SK-N-SH (cell line): Measurements from ENCODE around the gene LIMA1. TPM values are rescaled to one million over a fixed set of nuclear protein-coding genes. Genes with fewer than 3 reads are reported as not detected.

Experiments used
- CTCF ChIA-PET: fragments of 300-600, 350-600 bp; formaldehyde crosslinking; extraction: SDS; loops from one replicate; lab custom pipeline; 2021; lab: Yijun Ruan, JAX
- POLR2A ChIA-PET: fragments of 350-600 bp; sonication (Branson Sonifier 250); formaldehyde crosslinking; extraction: SDS; loops from one replicate; lab custom pipeline; 2020; ENCODE audit warnings: antibody characterized with exemption, inconsistent platforms; lab: Yijun Ruan, JAX
- DNase-seq: peaks from one replicate; pipeline ENCODE4 v3.0.0; 2012
- H2AFZ ChIP-seq: fragments of 200-600 bp; sonication (generic); 2 replicates; pipeline ENCODE4 v1.8.1; 2016; ENCODE audit warnings: antibody characterized with exemption, mild to moderate bottlenecking, low read depth
- H3F3A ChIP-seq: fragments of 200-600 bp; sonication (generic); replicated peaks from 2 replicates; pipeline ENCODE3; 2016; ENCODE audit warnings: antibody characterized with exemption, mild to moderate bottlenecking; ENCODE audit not compliant: insufficient read depth
- H3K27ac ChIP-seq, 2 experiments: fragments of 200-500 bp in 1 of 2; fragments of 200-600 bp in 1 of 2; sonication (Bioruptor generic) in 1 of 2; sonication (generic), shearing (Covaris generic) in 1 of 2; 2 replicates each; pipeline versions ENCODE4 v1.5.1 to v1.6.1; 2014 to 2016; ENCODE audit warnings: low read depth in 2 of 2, inconsistent platforms in 1 of 2, low read length in 1 of 2, mild to moderate bottlenecking in 1 of 2, mixed read lengths in 1 of 2
- H3K27me3 ChIP-seq: fragments of 200-600 bp; sonication (generic), shearing (Covaris generic); 2 replicates; pipeline ENCODE4 v1.6.1; 2016; ENCODE audit warnings: mixed run types; ENCODE audit not compliant: insufficient read depth
- H3K36me3 ChIP-seq, 2 experiments: fragments of 200-500 bp in 1 of 2; fragments of 200-600 bp in 1 of 2; sonication (Bioruptor generic) in 1 of 2; sonication (generic) in 1 of 2; replicated peaks in 1 of 2; 2 replicates each; pipeline versions ENCODE3 to v1.5.1; 2014 to 2016; ENCODE audit warnings: low read length in 1 of 2, mild to moderate bottlenecking in 1 of 2; ENCODE audit not compliant: insufficient read depth in 2 of 2, control insufficient read depth in 1 of 2
- H3K4me1 ChIP-seq, 2 experiments: fragments of 200-500 bp in 1 of 2; fragments of 200-600 bp in 1 of 2; sonication (Bioruptor generic) in 1 of 2; sonication (generic), shearing (Covaris generic) in 1 of 2; 2 replicates each; pipeline versions ENCODE4 v1.5.1 to v1.6.1; 2014 to 2016; ENCODE audit warnings: low read depth in 1 of 2, low read length in 1 of 2, mixed run types in 1 of 2; ENCODE audit not compliant: insufficient read depth in 2 of 2, control insufficient read depth in 1 of 2
- H3K4me2 ChIP-seq: fragments of 200-600 bp; sonication (generic), shearing (Covaris generic); 2 replicates; pipeline ENCODE4 v1.6.1; 2017; ENCODE audit warnings: mixed run types
- H3K4me3 ChIP-seq, 2 experiments: fragments of 200-500 bp in 1 of 2; fragments of 200-600 bp in 1 of 2; sonication (Bioruptor generic) in 1 of 2; sonication (generic), shearing (Covaris generic) in 1 of 2; 2 replicates each; pipeline versions ENCODE4 v1.5.1 to v1.8.1; 2014 to 2016; ENCODE audit warnings: low read depth in 2 of 2, inconsistent platforms in 1 of 2, low read length in 1 of 2, mild to moderate bottlenecking in 1 of 2, mixed read lengths in 1 of 2, moderate library complexity in 1 of 2
- H3K79me2 ChIP-seq: fragments of 200-600 bp; sonication (generic); 2 replicates; pipeline ENCODE4 v1.8.1; 2017; ENCODE audit warnings: mild to moderate bottlenecking; ENCODE audit not compliant: insufficient read depth
- H3K9ac ChIP-seq: fragments of 200-600 bp; sonication (generic); 2 replicates; pipeline ENCODE4 v1.6.1; 2017; ENCODE audit warnings: mixed run types
- H3K9me2 ChIP-seq: fragments of 200-600 bp; sonication (generic); 2 replicates; pipeline ENCODE4 v1.6.1; 2017; ENCODE audit warnings: mixed run types
- H3K9me3 ChIP-seq: fragments of 200-600 bp; sonication (generic); 2 replicates; pipeline ENCODE4 v1.6.1; 2017; ENCODE audit warnings: mixed run types, mild to moderate bottlenecking, moderate library complexity
- H4K20me1 ChIP-seq: fragments of 200-600 bp; sonication (generic); 2 replicates; pipeline ENCODE4 v1.6.1; 2017; ENCODE audit warnings: mild to moderate bottlenecking, mixed run types; ENCODE audit not compliant: insufficient read depth
- CHD2 ChIP-seq: fragments of 150-350 bp; IDR thresholded peaks from 2 replicates; pipeline ENCODE4 v1.6.1; 2018; ENCODE audit warnings: low read length; ENCODE audit not compliant: partially characterized antibody
- ELF1 ChIP-seq: IDR thresholded peaks from 2 replicates; pipeline ENCODE4 v1.4.0; 2012
- EP300 ChIP-seq, 2 experiments: IDR thresholded peaks; 2 replicates each; pipeline versions ENCODE4 v1.4.0 to v1.6.1; 2012; ENCODE audit warnings: borderline replicate concordance in 1 of 2, low read depth in 1 of 2, low read length in 1 of 2
- EZH2phosphoT487 ChIP-seq: fragments of 200-600 bp; sonication (generic); IDR thresholded peaks from 2 replicates; pipeline ENCODE4 v1.6.1; 2017; ENCODE audit warnings: low read depth, mixed run types, mild to moderate bottlenecking, antibody characterized with exemption, moderate library complexity, borderline replicate concordance
- FOSL2 ChIP-seq: IDR thresholded peaks from 2 replicates; pipeline ENCODE4 v1.4.0; 2012; ENCODE audit warnings: low read depth, mild to moderate bottlenecking, moderate library complexity, borderline replicate concordance
- FOXM1 ChIP-seq: IDR thresholded peaks from 2 replicates; pipeline ENCODE4 v1.4.0; 2012; ENCODE audit warnings: low read depth, mild to moderate bottlenecking
- GABPA ChIP-seq: IDR thresholded peaks from 2 replicates; pipeline ENCODE4 v1.4.0; 2012; ENCODE audit warnings: low read depth, mild to moderate bottlenecking
- JUND ChIP-seq: IDR thresholded peaks from 2 replicates; pipeline ENCODE4 v1.4.0; 2012
- NFIC ChIP-seq: IDR thresholded peaks from 2 replicates; pipeline ENCODE4 v1.4.0; 2012; ENCODE audit warnings: borderline replicate concordance
- NRF1 ChIP-seq: IDR thresholded peaks from 2 replicates; pipeline ENCODE4 v1.6.1; 2012; ENCODE audit warnings: low read depth, mild to moderate bottlenecking, low read length
- POLR2AphosphoS5 ChIP-seq: IDR thresholded peaks from 2 replicates; pipeline ENCODE4 v1.6.1; 2012; ENCODE audit warnings: low read depth, low read length
- RFX5 ChIP-seq: IDR thresholded peaks from 2 replicates; pipeline ENCODE4 v1.6.1; 2012; ENCODE audit warnings: mild to moderate bottlenecking, improper control_type of control experiment, low read length
- SIN3A ChIP-seq: IDR thresholded peaks from 2 replicates; pipeline ENCODE4 v1.6.1; 2012; ENCODE audit warnings: low read depth, mild to moderate bottlenecking, low read length, moderate library complexity, borderline replicate concordance
- TAF1 ChIP-seq: IDR thresholded peaks from 2 replicates; pipeline ENCODE4 v1.6.1; 2012; ENCODE audit warnings: low read depth, mild to moderate bottlenecking, low read length, moderate library complexity, borderline replicate concordance
- TCF12 ChIP-seq: IDR thresholded peaks from 2 replicates; pipeline ENCODE4 v1.4.0; 2012
- YY1 ChIP-seq: IDR thresholded peaks from 2 replicates; pipeline ENCODE4 v1.4.0; 2012; ENCODE audit warnings: low read depth, mild to moderate bottlenecking
- WGBS: methylation state at CpG from one replicate; pipeline ENCODE4 v1.1.6; 2017; ENCODE audit warnings: low lambda C conversion rate; 5-methylcytosine and 5-hydroxymethylcytosine counted together
- polyA plus RNA-seq, 3 experiments: library from polyadenylated mRNA; depleted of rRNA; stranded (reverse); fragments of >200 nt; gene quantifications; 2 replicates each; pipeline ENCODE4 v1.2.3, GENCODE V29; 2012
- TF ChIP-seq, protein P1 (sequence below): fragments of 200-600 bp; sonication (generic); IDR thresholded peaks from 2 replicates; pipeline ENCODE4 v1.6.1; 2017; ENCODE audit warnings: antibody characterized with exemption, mild to moderate bottlenecking, moderate library complexity
- TF ChIP-seq, protein P2 (sequence below): IDR thresholded peaks from 2 replicates; pipeline ENCODE4 v1.4.0; 2012; ENCODE audit warnings: low read depth, borderline replicate concordance

The LIMA1 gene
- polyA plus RNA-seq, 1 of the 3 experiments (the other 2 are of a cell fraction), result 96.6 TPM

DNA sequence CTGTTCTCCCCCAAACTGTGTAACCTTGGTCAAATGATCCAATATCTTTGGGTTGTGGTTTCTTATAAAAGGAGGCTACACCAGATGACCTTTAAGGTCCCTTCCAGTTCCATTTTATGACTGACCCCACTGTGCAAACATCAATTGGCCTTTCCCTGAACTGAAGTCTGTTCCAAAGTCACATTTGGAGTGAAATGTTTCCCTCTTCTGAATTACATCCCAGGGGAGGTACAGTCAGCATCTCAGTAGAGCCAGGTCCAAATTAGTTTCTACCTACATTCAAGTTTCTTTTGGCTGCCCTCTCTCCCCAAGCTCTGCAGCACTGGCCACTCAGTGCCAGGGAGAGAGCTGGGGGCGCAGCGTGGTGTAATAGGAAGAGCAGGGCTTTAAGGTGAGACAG, 34.4 kb downstream of the LIMA1 start:
- H3K4me3 ChIP-seq, result no peak overlapping the region
- H3K9me3 ChIP-seq, result no peaks in the 10 kb centered on the region
- H2AFZ ChIP-seq, result no peak overlapping the region
- peaks cover 0 to 19% of the 10 kb centered on the region in 2 experiments; a peak in 3 of 4 replicates for H3K4me1 ChIP-seq
- CTCF ChIA-PET, result no interaction called here
- H4K20me1 ChIP-seq, result no peaks in the 10 kb centered on the region
- DNase-seq, result no peak
- POLR2A ChIA-PET, result no interaction called here
- H3K9ac ChIP-seq, result no peak overlapping the region
- no peaks in the 10 kb centered on the region for H3K27me3 ChIP-seq
- 93% methylated on average over 2 of the region's 2 CpGs for WGBS
- no peak overlapping the region for H3K27ac ChIP-seq
- H3F3A ChIP-seq, result peaks cover 23% of the 10 kb centered on the region
- H3K79me2 ChIP-seq, result no peaks in the 10 kb centered on the region; the same call in 1 of the 2 replicates
- no peaks in the 10 kb centered on the region for H3K9me2 ChIP-seq
- TF ChIP-seq FOSL2 (no peak), ELF1 (no peak), JUND (no peak), EZH2phosphoT487 (no peak), NRF1 (no peak), TCF12 (no peak), FOXM1 (no peak), NFIC (no peak), SIN3A (no peak), RFX5 (no peak), TAF1 (no peak), GABPA (no peak), CHD2 (no peak), EP300 (IDR thresholded peaks at IDR 0.05; ENCODE audit: borderline replicate concordance in 1 of 2, low read depth in 1 of 2, low read length in 1 of 2) (no peak), YY1 (no peak), POLR2AphosphoS5 (no peak)
- TF ChIP-seq, protein P1, sequence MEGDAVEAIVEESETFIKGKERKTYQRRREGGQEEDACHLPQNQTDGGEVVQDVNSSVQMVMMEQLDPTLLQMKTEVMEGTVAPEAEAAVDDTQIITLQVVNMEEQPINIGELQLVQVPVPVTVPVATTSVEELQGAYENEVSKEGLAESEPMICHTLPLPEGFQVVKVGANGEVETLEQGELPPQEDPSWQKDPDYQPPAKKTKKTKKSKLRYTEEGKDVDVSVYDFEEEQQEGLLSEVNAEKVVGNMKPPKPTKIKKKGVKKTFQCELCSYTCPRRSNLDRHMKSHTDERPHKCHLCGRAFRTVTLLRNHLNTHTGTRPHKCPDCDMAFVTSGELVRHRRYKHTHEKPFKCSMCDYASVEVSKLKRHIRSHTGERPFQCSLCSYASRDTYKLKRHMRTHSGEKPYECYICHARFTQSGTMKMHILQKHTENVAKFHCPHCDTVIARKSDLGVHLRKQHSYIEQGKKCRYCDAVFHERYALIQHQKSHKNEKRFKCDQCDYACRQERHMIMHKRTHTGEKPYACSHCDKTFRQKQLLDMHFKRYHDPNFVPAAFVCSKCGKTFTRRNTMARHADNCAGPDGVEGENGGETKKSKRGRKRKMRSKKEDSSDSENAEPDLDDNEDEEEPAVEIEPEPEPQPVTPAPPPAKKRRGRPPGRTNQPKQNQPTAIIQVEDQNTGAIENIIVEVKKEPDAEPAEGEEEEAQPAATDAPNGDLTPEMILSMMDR, result no peak
- TF ChIP-seq, protein P2, sequence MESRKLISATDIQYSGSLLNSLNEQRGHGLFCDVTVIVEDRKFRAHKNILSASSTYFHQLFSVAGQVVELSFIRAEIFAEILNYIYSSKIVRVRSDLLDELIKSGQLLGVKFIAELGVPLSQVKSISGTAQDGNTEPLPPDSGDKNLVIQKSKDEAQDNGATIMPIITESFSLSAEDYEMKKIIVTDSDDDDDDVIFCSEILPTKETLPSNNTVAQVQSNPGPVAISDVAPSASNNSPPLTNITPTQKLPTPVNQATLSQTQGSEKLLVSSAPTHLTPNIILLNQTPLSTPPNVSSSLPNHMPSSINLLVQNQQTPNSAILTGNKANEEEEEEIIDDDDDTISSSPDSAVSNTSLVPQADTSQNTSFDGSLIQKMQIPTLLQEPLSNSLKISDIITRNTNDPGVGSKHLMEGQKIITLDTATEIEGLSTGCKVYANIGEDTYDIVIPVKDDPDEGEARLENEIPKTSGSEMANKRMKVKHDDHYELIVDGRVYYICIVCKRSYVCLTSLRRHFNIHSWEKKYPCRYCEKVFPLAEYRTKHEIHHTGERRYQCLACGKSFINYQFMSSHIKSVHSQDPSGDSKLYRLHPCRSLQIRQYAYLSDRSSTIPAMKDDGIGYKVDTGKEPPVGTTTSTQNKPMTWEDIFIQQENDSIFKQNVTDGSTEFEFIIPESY, result no peak
- TF ChIP-seq, all 33 proteins: peak for 0
- Histone ChIP-seq H3K4me2 (no peak overlapping the region), H3K36me3 (no peaks in the 10 kb centered on the region)
